EH (cell line): Measurements from ENCODE around the gene RXFP3.
A peak's percentile ranks its signal among the peaks of the same experiment; 100 is the strongest.
"Not testable (repeated sequence)": the region's sequence is repeated elsewhere in the genome, so short reads cannot be mapped to it uniquely, and the experiment has no call there.

Source experiments
- DNase-seq: peaks from one replicate; pipeline ENCODE4 v3.0.0-alpha.2; 2015; ENCODE audit warnings: low read depth

The RXFP3 gene

GRCh38 chr5:33936381-33937016 is at the start of gene RXFP3:
TSS of gene RXFP3 (plus strand) at chr5:33936386. CDS start at chr5:33936741, 355 bp downstream.
- peak; percentile 15 for DNase-seq

- no peak for DNase-seq
Observed at GRCh38 chr5:33887268-33887667, 48.9 kb upstream of the RXFP3 start.

- peak; percentile 50 for DNase-seq
Observed at GRCh38 chr5:33888587-33888986, 47.6 kb upstream of the RXFP3 start.

GRCh38 chr5:33890131-33891032 is 45.8 kb upstream of the RXFP3 start:
- DNase-seq = peak; percentile 38

GRCh38 chr5:33891446-33891787 is 44.8 kb upstream of the RXFP3 start:
- DNase-seq = no peak

GRCh38 chr5:33891788-33892619 is 44.2 kb upstream of the RXFP3 start, which contains the start of gene ADAMTS12:
TSS of gene ADAMTS12 (minus strand) at chr5:33891990. CDS start at chr5:33891856, 134 bp downstream.
- peak; percentile 68 for DNase-seq

GRCh38 chr5:33892620-33893137 is 43.5 kb upstream of the RXFP3 start:
- DNase-seq = peak; percentile 95

GRCh38 chr5:33894566-33894965 is 41.6 kb upstream of the RXFP3 start:
- peak; percentile 70 for DNase-seq

GRCh38 chr5:33901156-33901555 is 35.0 kb upstream of the RXFP3 start:
- DNase-seq = peak; percentile 42

- no peak for DNase-seq
Observed at GRCh38 chr5:33903118-33903517, 33.1 kb upstream of the RXFP3 start.

GRCh38 chr5:33905381-33905780 is 30.8 kb upstream of the RXFP3 start:
- no peak for DNase-seq

- peak; percentile 4 for DNase-seq
Observed at GRCh38 chr5:33906248-33906647, 29.9 kb upstream of the RXFP3 start.

GRCh38 chr5:33914844-33915243 is 21.3 kb upstream of the RXFP3 start:
- not testable (repeated sequence) for DNase-seq

GRCh38 chr5:33921002-33921401 is 15.2 kb upstream of the RXFP3 start:
- DNase-seq = no peak

GRCh38 chr5:33925278-33925677 is 10.9 kb upstream of the RXFP3 start:
- no peak for DNase-seq

GRCh38 chr5:33927685-33928084 is 8.5 kb upstream of the RXFP3 start:
- no peak for DNase-seq

- no peak for DNase-seq
Observed at GRCh38 chr5:33928283-33928682, 7.9 kb upstream of the RXFP3 start.

GRCh38 chr5:33929925-33930690 is 6.1 kb upstream of the RXFP3 start:
- DNase-seq = peak; percentile 48

- no peak for DNase-seq
Observed at GRCh38 chr5:33931136-33931535, 5.0 kb upstream of the RXFP3 start.

GRCh38 chr5:33933723-33934169 is 2.4 kb upstream of the RXFP3 start:
- no peak for DNase-seq

GRCh38 chr5:33934176-33934575 is 2.0 kb upstream of the RXFP3 start:
- DNase-seq = peak; percentile 48
